Neural crest cell (in vitro differentiated cells): ENCODE data around the gene FASTKD1. TPM values are rescaled to one million over a fixed set of nuclear protein-coding genes. Genes with fewer than 3 reads are reported as not detected.

Experiments
- DNase-seq: peaks from one replicate; pipeline ENCODE4 v3.0.0; 2021; ENCODE audit warnings: low read depth, mixed read lengths, low spot score
- H3K27ac Mint-ChIP-seq: one replicate; pipeline ENCODE4 v1.8.0; 2021; ENCODE audit warnings: mild to moderate bottlenecking, mixed read lengths; ENCODE audit not compliant: unreplicated experiment
- H3K27me3 Mint-ChIP-seq: 2 replicates; pipeline ENCODE4 v1.8.0; 2021; ENCODE audit warnings: low read depth, mild to moderate bottlenecking, mixed read lengths
- H3K36me3 Mint-ChIP-seq: 2 replicates; pipeline ENCODE4 v1.8.0; 2021; ENCODE audit warnings: low read depth, mild to moderate bottlenecking, mixed read lengths
- H3K4me1 Mint-ChIP-seq: 2 replicates; pipeline ENCODE4 v1.8.0; 2021; ENCODE audit warnings: mixed read lengths
- H3K4me3 Mint-ChIP-seq: one replicate; pipeline ENCODE4 v1.8.0; 2021; ENCODE audit warnings: mild to moderate bottlenecking, mixed read lengths
- H3K9me3 Mint-ChIP-seq: 2 replicates; pipeline ENCODE4 v1.8.0; 2021; ENCODE audit warnings: mixed read lengths
- CTCF ChIP-seq: fragments of 200-600 bp; sonication (generic); conservative IDR thresholded peaks from 2 replicates; pipeline ENCODE4 v1.5.0; 2021; ENCODE audit warnings: antibody characterized with exemption, mild to moderate bottlenecking
- total RNA-seq: library from RNA; stranded (reverse); gene quantifications from 2 replicates; pipeline ENCODE4 v1.2.1, GENCODE V29; 2021

FASTKD1 gene
- total RNA-seq, 1 donor from 2014 or later, result 32.9 TPM

DNA sequence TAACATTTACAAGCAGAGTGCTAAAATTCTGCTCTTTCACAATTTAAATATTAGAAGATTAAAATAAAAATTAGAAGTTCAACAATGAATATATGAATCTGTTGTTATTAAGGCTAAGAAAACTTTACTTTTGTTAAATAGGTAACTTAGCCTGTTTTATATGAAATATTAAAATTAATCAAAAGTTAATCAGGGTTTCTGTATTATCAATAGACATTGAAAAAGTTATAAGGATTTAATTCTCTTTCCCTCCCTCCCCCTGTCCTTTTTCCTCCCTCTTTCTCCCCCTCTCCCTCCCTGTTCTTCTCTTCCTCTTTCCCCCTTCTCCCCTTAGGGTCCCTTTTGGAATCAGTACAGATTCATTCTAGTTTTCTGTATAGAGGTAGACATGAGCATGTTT lies 82.3 kb downstream of the FASTKD1 start:
- H3K27ac Mint-ChIP-seq, result no peak overlapping the region
- peaks cover 3% of the 10 kb centered on the region for H3K9me3 Mint-ChIP-seq
- H3K4me3 Mint-ChIP-seq, result no peak overlapping the region
- no peaks in the 10 kb centered on the region for H3K27me3 Mint-ChIP-seq
- no peaks in the 10 kb centered on the region for H3K4me1 Mint-ChIP-seq
- TF ChIP-seq CTCF, result no peak
- DNase-seq, result no peak
- H3K36me3 Mint-ChIP-seq, result peaks cover 9% of the 10 kb centered on the region

DNA sequence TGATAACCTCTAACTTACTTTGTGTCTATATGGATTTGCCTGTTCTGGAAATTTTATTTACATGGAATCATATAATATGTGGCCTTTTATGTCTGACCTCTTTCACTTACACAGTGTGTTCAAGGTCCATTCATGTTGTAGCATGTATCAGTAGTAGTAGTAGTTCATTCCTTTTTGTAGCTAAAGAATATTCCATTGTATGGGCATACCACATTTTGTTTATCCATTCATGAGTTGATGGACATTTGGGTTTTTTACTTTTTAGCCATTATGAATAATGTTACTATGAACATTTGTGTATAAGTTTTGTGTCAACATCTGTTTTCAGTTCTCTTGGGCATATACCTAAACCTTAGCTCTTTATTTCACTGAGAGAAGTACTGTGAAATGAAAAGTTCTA lies 82.8 kb downstream of the FASTKD1 start:
- H3K4me3 Mint-ChIP-seq, result no peak overlapping the region
- H3K27me3 Mint-ChIP-seq, result no peaks in the 10 kb centered on the region
- no peak for DNase-seq
- peaks cover 3% of the 10 kb centered on the region for H3K9me3 Mint-ChIP-seq
- TF ChIP-seq CTCF, result no peak
- no peaks in the 10 kb centered on the region for H3K4me1 Mint-ChIP-seq
- no peak overlapping the region for H3K27ac Mint-ChIP-seq
- H3K36me3 Mint-ChIP-seq, result peaks cover 9% of the 10 kb centered on the region

DNA sequence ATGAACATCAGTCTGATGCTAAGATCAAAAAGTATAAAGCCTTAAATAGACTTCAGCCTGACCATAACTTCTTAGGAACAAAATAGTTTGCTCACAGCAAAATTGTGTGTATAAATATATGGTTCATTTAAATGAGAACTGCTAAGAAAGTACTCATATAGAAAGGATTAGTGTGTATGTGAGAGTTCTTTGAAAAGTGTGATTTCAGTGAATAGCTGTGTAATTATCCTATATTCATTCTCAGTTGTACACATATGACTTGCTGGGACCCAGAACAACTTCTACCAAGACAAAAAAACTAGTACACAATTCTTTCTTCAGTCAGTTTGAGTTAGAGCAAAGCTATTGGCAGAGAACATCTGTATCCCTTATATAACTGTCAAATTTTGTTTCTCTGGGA lies 87.2 kb downstream of the FASTKD1 start:
- H3K36me3 Mint-ChIP-seq, result peaks cover 7% of the 10 kb centered on the region
- no peaks in the 10 kb centered on the region for H3K4me1 Mint-ChIP-seq
- no peaks in the 10 kb centered on the region for H3K27me3 Mint-ChIP-seq
- no peak overlapping the region for H3K27ac Mint-ChIP-seq
- H3K4me3 Mint-ChIP-seq, result no peak overlapping the region
- H3K9me3 Mint-ChIP-seq, result peaks cover 3% of the 10 kb centered on the region
- no peak for DNase-seq
- no peak for TF ChIP-seq CTCF

DNA sequence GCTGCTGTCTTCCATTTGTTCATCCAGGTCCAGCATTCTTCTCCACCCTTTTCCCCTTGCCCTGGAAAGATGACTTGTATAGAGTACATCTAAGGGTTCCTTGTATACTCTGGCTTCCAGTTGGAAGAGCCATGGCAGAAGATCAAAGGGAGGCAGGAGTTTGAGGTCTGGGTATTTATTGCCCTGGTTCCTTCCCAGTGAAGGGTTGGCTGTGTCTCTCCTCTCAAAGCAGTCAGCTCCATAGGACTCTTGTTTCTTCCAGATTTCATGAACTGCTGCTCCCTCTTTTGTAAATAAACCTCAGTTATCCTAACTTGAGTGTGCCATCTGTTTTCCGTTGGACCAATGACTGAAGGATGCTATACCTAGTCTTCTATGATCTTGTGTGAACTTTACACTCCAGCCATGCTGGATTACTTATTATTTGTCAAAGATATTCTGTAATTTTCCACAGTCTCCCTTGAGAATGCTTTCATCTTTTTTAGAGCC lies 88.0 kb downstream of the FASTKD1 start:
- DNase-seq, result no peak
- TF ChIP-seq CTCF, result no peak
- Mint-ChIP-seq H3K4me1 (no peaks in the 10 kb centered on the region), H3K4me3 (no peak overlapping the region), H3K9me3 (peaks cover 1% of the 10 kb centered on the region), H3K36me3 (peaks cover 4% of the 10 kb centered on the region), H3K27ac (no peak overlapping the region), H3K27me3 (no peaks in the 10 kb centered on the region)

- Mint-ChIP-seq H3K4me3 (peak overlapping the region; percentile 90), H3K9me3 (no peaks in the 10 kb centered on the region), H3K36me3 (no peaks in the 10 kb centered on the region), H3K27me3 (no peaks in the 10 kb centered on the region), H3K4me1 (peaks cover 26% of the 10 kb centered on the region), H3K27ac (no peak overlapping the region)
- no peak for DNase-seq
- TF ChIP-seq CTCF, result no peak
Observed at GRCh38 chr2:169480079-169480465, 93.6 kb downstream of the FASTKD1 start.

Other genes starting within 250 kb of the FASTKD1 start
- gene LRP2, start 211.3 kb downstream of the FASTKD1 start, total RNA-seq, result 27.5 and 29.4 TPM in 2 replicates
- gene BBS5, start 94.4 kb downstream of the FASTKD1 start, total RNA-seq, result 9.0 and 10.1 TPM in 2 replicates
- 0.73 and 1.4 TPM in 2 replicates for gene KLHL41, start 64.2 kb downstream of the FASTKD1 start, total RNA-seq
- 69.6 and 70.0 TPM in 2 replicates for gene PPIG, start 10.5 kb upstream of the FASTKD1 start, total RNA-seq
- gene CFAP210, start 120.5 kb upstream of the FASTKD1 start, total RNA-seq, result 1.0 and 2.3 TPM in 2 replicates
- gene PHOSPHO2, start 120.6 kb upstream of the FASTKD1 start, total RNA-seq, result 8.3 and 8.6 TPM in 2 replicates
- 67.0 and 67.2 TPM in 2 replicates for gene KLHL23, start 160.0 kb upstream of the FASTKD1 start, total RNA-seq
- 183 and 187 TPM in 2 replicates for gene SSB, start 225.0 kb upstream of the FASTKD1 start, total RNA-seq